B cell (primary cell): Measurements from ENCODE around the gene MYO16. TPM values are rescaled to one million over a fixed set of nuclear protein-coding genes. Genes with fewer than 3 reads are reported as not detected.

Experiments used
- ATAC-seq: fragments of 200-7000 bp; cut with Tn5 transposase; one replicate; pipeline ENCODE4 v1.10.0; 2021; ENCODE audit warnings: low read depth, mild to moderate bottlenecking, moderate number of reproducible peaks, moderate library complexity
- CTCF ChIA-PET: fragments of 350-600 bp; sonication (Branson Sonifier 250); formaldehyde crosslinking; loops from one replicate; lab custom pipeline; 2021; ENCODE audit warnings: antibody characterized with exemption, inconsistent platforms; lab: Charles Lee
- POLR2A ChIA-PET: fragments of 350-600 bp; sonication (Branson Sonifier 250); formaldehyde crosslinking; loops from one replicate; lab custom pipeline; 2021; ENCODE audit warnings: antibody characterized with exemption; lab: Charles Lee
- DNase-seq: peaks from one replicate; pipeline ENCODE4 v3.0.0; 2013
- H2AFZ ChIP-seq: 2 replicates; pipeline ENCODE4 v1.6.1; 2012; ENCODE audit warnings: mild to moderate bottlenecking, low read depth, low read length; ENCODE audit not compliant: insufficient read depth, poor library complexity, severe bottlenecking
- H3K27ac ChIP-seq, 2 donors: 1 replicate in 1 of 2; 2 replicates in 1 of 2; pipeline ENCODE4 v1.5.1; 2012 to 2013; ENCODE audit warnings: low read length in 2 of 2, mild to moderate bottlenecking in 2 of 2, moderate library complexity in 1 of 2
- H3K27me3 ChIP-seq, 4 experiments: fragments of 200-600 bp in 1 of 4; sonication (generic) in 1 of 4; replicated peaks in 1 of 4; 1 replicate in 2 of 4; 2 replicates in 2 of 4; pipeline versions ENCODE4 v1.6.1 to v1.7.0; 2013 to 2016; ENCODE audit warnings: low read length in 3 of 4, mild to moderate bottlenecking in 2 of 4, mixed read lengths in 1 of 4, moderate library complexity in 1 of 4; ENCODE audit not compliant: insufficient read depth in 4 of 4, control insufficient read depth in 3 of 4; ENCODE audit errors: control extremely low read depth in 1 of 4
- H3K36me3 ChIP-seq, 2 experiments: replicated peaks in 1 of 2; 1 replicate in 1 of 2; 2 replicates in 1 of 2; pipeline versions ENCODE4 v1.6.1 to v1.7.1; 2013; ENCODE audit warnings: low read length in 1 of 2; ENCODE audit not compliant: insufficient read depth in 2 of 2, control insufficient read depth in 1 of 2; ENCODE audit errors: control extremely low read depth in 1 of 2, extremely low read depth in 1 of 2
- H3K4me1 ChIP-seq, 2 donors: fragments of 200-600 bp in 1 of 2; sonication (generic) in 1 of 2; 1 replicate in 1 of 2; 2 replicates in 1 of 2; pipeline versions ENCODE4 v1.5.1 to v1.6.1; 2013 to 2017; ENCODE audit warnings: low read length in 2 of 2; ENCODE audit not compliant: control insufficient read depth in 2 of 2, insufficient read depth in 2 of 2
- H3K4me2 ChIP-seq: replicated peaks from 2 replicates; pipeline ENCODE3; 2012; ENCODE audit warnings: mild to moderate bottlenecking, low read depth, low read length; ENCODE audit not compliant: poor library complexity, severe bottlenecking
- H3K4me3 ChIP-seq, 5 experiments: fragments of 200-600 bp in 1 of 5; sonication (generic) in 1 of 5; 1 replicate in 3 of 5; 2 replicates in 2 of 5; pipeline versions ENCODE4 v1.5.1 to v1.7.0; 2011 to 2016; ENCODE audit warnings: low read length in 4 of 5, mild to moderate bottlenecking in 4 of 5, low read depth in 2 of 5, control low read depth in 1 of 5, moderate library complexity in 1 of 5; ENCODE audit not compliant: insufficient read depth in 1 of 5; ENCODE audit errors: control extremely low read depth in 1 of 5, extremely low read depth in 1 of 5
- H3K79me2 ChIP-seq: fragments of 200-600 bp; sonication (generic); one replicate; pipeline ENCODE4 v1.6.0; 2016; ENCODE audit warnings: low read length; ENCODE audit not compliant: control insufficient read depth, insufficient read depth
- H3K9ac ChIP-seq: fragments of 200-600 bp; sonication (generic); 2 replicates; pipeline ENCODE4 v1.6.1; 2017; ENCODE audit warnings: mild to moderate bottlenecking, low read length, moderate library complexity
- H3K9me3 ChIP-seq, 3 donors: one replicate each; pipeline versions ENCODE4 v1.6.1 to v1.7.1; 2013; ENCODE audit warnings: low read length in 2 of 3; ENCODE audit not compliant: control insufficient read depth in 2 of 3, insufficient read depth in 1 of 3; ENCODE audit errors: control extremely low read depth in 1 of 3
- H4K20me1 ChIP-seq: 2 replicates; pipeline ENCODE4 v1.6.0; 2012; ENCODE audit warnings: mild to moderate bottlenecking, low read length; ENCODE audit not compliant: insufficient read depth, control insufficient read depth, poor library complexity, severe bottlenecking
- H3K27ac Mint-ChIP-seq: one replicate; pipeline ENCODE4 v1.8.0; 2021; ENCODE audit warnings: mixed read lengths
- H3K27me3 Mint-ChIP-seq: one replicate; pipeline ENCODE4 v1.8.0; 2021; ENCODE audit warnings: mixed read lengths
- H3K4me1 Mint-ChIP-seq: one replicate; pipeline ENCODE4 v1.8.0; 2021; ENCODE audit warnings: mixed read lengths
- H3K4me3 Mint-ChIP-seq: one replicate; pipeline ENCODE4 v1.8.0; 2021; ENCODE audit warnings: mixed read lengths
- H3K9me3 Mint-ChIP-seq: one replicate; pipeline ENCODE4 v1.8.0; 2022; ENCODE audit warnings: mixed read lengths; ENCODE audit not compliant: insufficient read depth
- CTCF ChIP-seq: fragments of 200-600 bp; IDR thresholded peaks from one replicate; pipeline ENCODE4 v1.8.0; 2022; ENCODE audit warnings: antibody characterized with exemption, mild to moderate bottlenecking
- EZH2 ChIP-seq: IDR thresholded peaks from 2 replicates; pipeline ENCODE4 v1.6.1; 2012; ENCODE audit warnings: borderline replicate concordance, low read depth, mild to moderate bottlenecking, moderate library complexity, low read length; ENCODE audit not compliant: insufficient read depth, poor library complexity, severe bottlenecking
- WGBS: methylation state at CpG from one replicate; pipeline ENCODE4 v1.1.5; 2013; ENCODE audit warnings: missing lambda C conversion rate; ENCODE audit not compliant: insufficient coverage; 5-methylcytosine and 5-hydroxymethylcytosine counted together
- intact Hi-C: fragments of 100-400 bp; cut with micrococcal nuclease; formaldehyde crosslinking; loops from one replicate; pipeline ENCODE4 v1.10.0; 2022
- polyA plus RNA-seq: library from polyadenylated mRNA; depleted of rRNA; stranded (reverse); fragments of >200 nt; gene quantifications from 2 replicates; pipeline ENCODE4 v1.2.3, GENCODE V29; 2012
- total RNA-seq, 2 donors: library from RNA; stranded (reverse); fragments of 120-200 nt in 1 of 2; gene quantifications; 1 replicate in 1 of 2; 2 replicates in 1 of 2; pipeline versions ENCODE4 v1.2.3 to v1.2.4, GENCODE V29; 2013 to 2022

MYO16 gene
- total and polyA plus RNA-seq, 2 donors (not counting 1 experiment from before 2014, with no cell fraction given), result not detected

DNA sequence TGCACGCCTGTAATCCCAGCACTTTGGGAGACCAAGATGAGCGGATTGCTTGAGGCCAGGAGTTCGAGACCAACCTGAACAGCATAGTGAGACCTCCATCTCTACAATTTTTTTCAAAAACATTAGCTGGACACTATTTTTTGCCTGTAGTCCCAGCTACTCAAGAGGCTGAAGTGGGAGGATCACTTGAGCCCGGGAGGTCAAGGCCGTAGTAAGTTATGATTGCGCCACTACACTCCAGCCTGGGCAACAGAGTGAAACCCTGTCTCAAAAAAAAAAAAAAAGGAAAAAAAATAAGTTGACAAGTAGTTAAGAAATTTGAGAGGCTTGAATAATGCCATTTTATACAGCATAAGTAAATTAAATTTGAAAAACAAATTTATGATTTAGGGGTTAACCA is 330.6 kb downstream of the MYO16 start:
- intact Hi-C loops, result loop anchor here (10.0 kb wide), 1 partner anchor 205 kb away; no protein-coding TSS in a partner anchor
- Mint-ChIP-seq H3K9me3 (no peaks in the 10 kb centered on the region), H3K27me3 (peaks cover 17% of the 10 kb centered on the region), H3K4me1 (no peaks in the 10 kb centered on the region), H3K4me3 (no peak overlapping the region), H3K27ac (no peak overlapping the region)
- DNase-seq (no peak), ATAC-seq (no peak)
- Histone ChIP-seq H3K4me2 (no peak overlapping the region), H3K36me3 (no peaks in the 10 kb centered on the region), H3K4me1 (no peaks in the 10 kb centered on the region), H3K9me3 (no peaks in the 10 kb centered on the region), H3K79me2 (no peaks in the 10 kb centered on the region), H3K27me3 (no peaks in the 10 kb centered on the region), H3K4me3 (no peak overlapping the region), H4K20me1 (no peaks in the 10 kb centered on the region), H3K9ac (no peak overlapping the region), H3K27ac (no peak overlapping the region), H2AFZ (no peak overlapping the region)
- TF ChIP-seq EZH2 (no peak), CTCF (no peak)
- ChIA-PET CTCF (interaction anchor here (0.7 to 3.1 kb wide), 4 partner anchors 10 to 1339 kb away, joined by 4 to 14 read pairs (median 7); no protein-coding TSS in a partner anchor), POLR2A (no interaction called here)
- 100% methylated on average over 2 of the region's 6 CpGs for WGBS

GRCh38 chr13:108961542-108962125 is 332.2 kb downstream of the MYO16 start:
- Histone ChIP-seq H3K79me2 (no peaks in the 10 kb centered on the region), H4K20me1 (no peaks in the 10 kb centered on the region), H3K4me1 (no peaks in the 10 kb centered on the region), H3K36me3 (no peaks in the 10 kb centered on the region), H2AFZ (no peak overlapping the region), H3K4me2 (no peak overlapping the region), H3K27me3 (no peaks in the 10 kb centered on the region), H3K27ac (no peak overlapping the region), H3K9ac (no peak overlapping the region), H3K4me3 (no peak overlapping the region), H3K9me3 (no peaks in the 10 kb centered on the region)
- peak; percentile 61 for DNase-seq
- CTCF ChIA-PET, result interaction anchor here (0.5 to 3.1 kb wide), 18 partner anchors 8 to 1454 kb away, joined by 3 to 14 read pairs (median 4); no protein-coding TSS in a partner anchor
- no peak overlapping the region for H3K4me3 Mint-ChIP-seq
- no peaks in the 10 kb centered on the region for H3K4me1 Mint-ChIP-seq
- peaks cover 2% of the 10 kb centered on the region for H3K27me3 Mint-ChIP-seq
- no peak overlapping the region for H3K27ac Mint-ChIP-seq
- WGBS, result 8% methylated on average over 4 of the region's 7 CpGs
- ATAC-seq, result peak; percentile 61
- TF ChIP-seq CTCF (peak; percentile 96), EZH2 (no peak)
- intact Hi-C loops, result loop anchor here (1.0 to 10.0 kb wide), 2 partner anchors 203 to 830 kb away; no protein-coding TSS in a partner anchor
- POLR2A ChIA-PET, result no interaction called here
- H3K9me3 Mint-ChIP-seq, result no peaks in the 10 kb centered on the region
